Natural killer cell (primary cell): ENCODE measurements around the gene NF1. TPM values are rescaled to one million over a fixed set of nuclear protein-coding genes. Genes with fewer than 3 reads are reported as not detected.

Experiments
- ATAC-seq, 3 donors: fragments of 150-1000 bp in 2 of 3; fragments of 200-7000 bp in 1 of 3; cut with Tn5 transposase; 1 replicate in 1 of 3; 2 replicates in 2 of 3; pipeline ENCODE4 v1.10.0; 2021; ENCODE audit warnings: mild to moderate bottlenecking in 2 of 3, moderate library complexity in 2 of 3
- DNase-seq, 2 donors: peaks; one replicate each; pipeline versions ENCODE4 v3.0.0 to v3.0.0-alpha.2; 2013 to 2021; ENCODE audit warnings: mixed read lengths in 1 of 2
- H3K27ac ChIP-seq: one replicate; pipeline ENCODE4 v1.5.1; 2013; ENCODE audit warnings: mild to moderate bottlenecking, low read length
- H3K27me3 ChIP-seq: one replicate; pipeline ENCODE4 v1.6.1; 2013; ENCODE audit warnings: low read length; ENCODE audit not compliant: control insufficient read depth, insufficient read depth
- H3K36me3 ChIP-seq: one replicate; pipeline ENCODE4 v1.6.1; 2013; ENCODE audit warnings: low read length; ENCODE audit not compliant: control insufficient read depth, insufficient read depth
- H3K4me1 ChIP-seq: one replicate; pipeline ENCODE4 v1.6.1; 2013; ENCODE audit warnings: low read length; ENCODE audit not compliant: control insufficient read depth, insufficient read depth
- H3K4me3 ChIP-seq: one replicate; pipeline ENCODE4 v1.5.1; 2013; ENCODE audit warnings: low read length
- H3K9me3 ChIP-seq: one replicate; pipeline ENCODE4 v1.6.1; 2013; ENCODE audit warnings: low read length; ENCODE audit not compliant: control insufficient read depth, insufficient read depth
- H3K27ac Mint-ChIP-seq, 2 donors: one replicate each; pipeline ENCODE4 v1.8.0; 2022; ENCODE audit warnings: mild to moderate bottlenecking in 2 of 2, mixed read lengths in 2 of 2, moderate library complexity in 1 of 2
- H3K27me3 Mint-ChIP-seq, 2 donors: one replicate each; pipeline ENCODE4 v1.8.0; 2022; ENCODE audit warnings: low read depth in 2 of 2, mixed read lengths in 2 of 2
- H3K36me3 Mint-ChIP-seq: one replicate; pipeline ENCODE4 v1.8.0; 2022; ENCODE audit warnings: mixed read lengths
- H3K4me1 Mint-ChIP-seq, 2 donors: one replicate each; pipeline ENCODE4 v1.8.0; 2022; ENCODE audit warnings: mixed read lengths in 2 of 2
- H3K4me3 Mint-ChIP-seq: one replicate; pipeline ENCODE4 v1.8.0; 2022; ENCODE audit warnings: mild to moderate bottlenecking, moderate library complexity, mixed read lengths
- H3K9me3 Mint-ChIP-seq, 2 donors: one replicate each; pipeline ENCODE4 v1.8.0; 2022; ENCODE audit warnings: mixed read lengths in 2 of 2
- CTCF ChIP-seq: fragments of 200-600 bp; IDR thresholded peaks from one replicate; pipeline ENCODE4 v1.8.0; 2022; ENCODE audit warnings: antibody characterized with exemption
- WGBS: methylation state at CpG from one replicate; pipeline ENCODE4 v1.1.7; 2013; ENCODE audit warnings: missing lambda C conversion rate; ENCODE audit not compliant: insufficient coverage; 5-methylcytosine and 5-hydroxymethylcytosine counted together
- intact Hi-C: fragments of 100-400 bp; cut with micrococcal nuclease; formaldehyde crosslinking; loops from one replicate; pipeline ENCODE4 v1.14.2; 2022
- total RNA-seq, 4 donors: library from RNA; stranded (reverse); fragments of 120-200 nt in 1 of 4; gene quantifications; one replicate each; pipeline versions ENCODE4 v1.2.3 to v1.2.4, GENCODE V29; 2013 to 2022

The NF1 gene
- total RNA-seq, 3 donors from 2014 or later (not counting 1 experiment from before 2014, with no cell fraction given), result 30.3 to 40.7 (median 38.8) TPM

GRCh38 chr17:31415004-31415454 is 320.3 kb downstream of the NF1 start:
- no peak overlapping the region for H3K27ac Mint-ChIP-seq
- no peaks in the 10 kb centered on the region for H3K27me3 ChIP-seq
- intact Hi-C loops, result no loop called here
- 36% methylated on average over 6 of the region's 7 CpGs for WGBS
- H3K4me1 Mint-ChIP-seq, result no peaks in the 10 kb centered on the region
- no peak for DNase-seq
- no peak overlapping the region for H3K4me3 ChIP-seq
- H3K27me3 Mint-ChIP-seq, result no peaks in the 10 kb centered on the region
- ATAC-seq, result no peak
- H3K36me3 Mint-ChIP-seq, result no peaks in the 10 kb centered on the region
- H3K9me3 Mint-ChIP-seq, result no peaks in the 10 kb centered on the region
- no peak overlapping the region for H3K27ac ChIP-seq
- H3K4me1 ChIP-seq, result peaks cover 3% of the 10 kb centered on the region
- no peak for TF ChIP-seq CTCF
- H3K36me3 ChIP-seq, result no peaks in the 10 kb centered on the region
- H3K4me3 Mint-ChIP-seq, result no peak overlapping the region
- no peaks in the 10 kb centered on the region for H3K9me3 ChIP-seq

GRCh38 chr17:31415640-31416502 is 321.1 kb downstream of the NF1 start:
- peaks cover 3% of the 10 kb centered on the region for H3K4me1 ChIP-seq
- no peak overlapping the region for H3K4me3 ChIP-seq
- Mint-ChIP-seq H3K4me3 (no peak overlapping the region), H3K27me3 (no peaks in the 10 kb centered on the region), H3K4me1 (no peaks in the 10 kb centered on the region), H3K36me3 (no peaks in the 10 kb centered on the region), H3K27ac (no peak overlapping the region), H3K9me3 (no peaks in the 10 kb centered on the region)
- no peaks in the 10 kb centered on the region for H3K27me3 ChIP-seq
- DNase-seq (no peak), ATAC-seq (no peak)
- TF ChIP-seq CTCF, result no peak
- H3K27ac ChIP-seq, result no peak overlapping the region
- H3K9me3 ChIP-seq, result no peaks in the 10 kb centered on the region
- intact Hi-C loops, result no loop called here
- no peaks in the 10 kb centered on the region for H3K36me3 ChIP-seq
- WGBS, result 90% methylated on average over 22 of the region's 22 CpGs

- ATAC-seq (no peak), DNase-seq (no peak)
- no peak overlapping the region for H3K4me3 Mint-ChIP-seq
- TF ChIP-seq CTCF, result no peak
- H3K27me3 ChIP-seq, result no peaks in the 10 kb centered on the region
- H3K27ac ChIP-seq, result no peak overlapping the region
- H3K9me3 Mint-ChIP-seq, result no peaks in the 10 kb centered on the region
- H3K9me3 ChIP-seq, result no peaks in the 10 kb centered on the region
- no peaks in the 10 kb centered on the region for H3K36me3 ChIP-seq
- H3K4me3 ChIP-seq, result no peak overlapping the region
- H3K4me1 Mint-ChIP-seq, result no peaks in the 10 kb centered on the region
- no peaks in the 10 kb centered on the region for H3K36me3 Mint-ChIP-seq
- H3K27ac Mint-ChIP-seq, result no peak overlapping the region
- WGBS, result 87% methylated on average over 10 of the region's 10 CpGs
- intact Hi-C loops, result no loop called here
- no peaks in the 10 kb centered on the region for H3K27me3 Mint-ChIP-seq
- peaks cover 3% of the 10 kb centered on the region for H3K4me1 ChIP-seq
Measured at GRCh38 chr17:31416503-31416923, 321.7 kb downstream of the NF1 start.
